HTERT RPE-1 (cell line): ENCODE results near the gene AKAP12.

Source experiments
- in situ Hi-C: fragments of 300-500 bp; cut with MboI; formaldehyde crosslinking; loops from 4 replicates; pipeline ENCODE4 v1.14.3; 2020; ENCODE audit warnings: low sequenced_read_pairs

The AKAP12 gene, protein sequence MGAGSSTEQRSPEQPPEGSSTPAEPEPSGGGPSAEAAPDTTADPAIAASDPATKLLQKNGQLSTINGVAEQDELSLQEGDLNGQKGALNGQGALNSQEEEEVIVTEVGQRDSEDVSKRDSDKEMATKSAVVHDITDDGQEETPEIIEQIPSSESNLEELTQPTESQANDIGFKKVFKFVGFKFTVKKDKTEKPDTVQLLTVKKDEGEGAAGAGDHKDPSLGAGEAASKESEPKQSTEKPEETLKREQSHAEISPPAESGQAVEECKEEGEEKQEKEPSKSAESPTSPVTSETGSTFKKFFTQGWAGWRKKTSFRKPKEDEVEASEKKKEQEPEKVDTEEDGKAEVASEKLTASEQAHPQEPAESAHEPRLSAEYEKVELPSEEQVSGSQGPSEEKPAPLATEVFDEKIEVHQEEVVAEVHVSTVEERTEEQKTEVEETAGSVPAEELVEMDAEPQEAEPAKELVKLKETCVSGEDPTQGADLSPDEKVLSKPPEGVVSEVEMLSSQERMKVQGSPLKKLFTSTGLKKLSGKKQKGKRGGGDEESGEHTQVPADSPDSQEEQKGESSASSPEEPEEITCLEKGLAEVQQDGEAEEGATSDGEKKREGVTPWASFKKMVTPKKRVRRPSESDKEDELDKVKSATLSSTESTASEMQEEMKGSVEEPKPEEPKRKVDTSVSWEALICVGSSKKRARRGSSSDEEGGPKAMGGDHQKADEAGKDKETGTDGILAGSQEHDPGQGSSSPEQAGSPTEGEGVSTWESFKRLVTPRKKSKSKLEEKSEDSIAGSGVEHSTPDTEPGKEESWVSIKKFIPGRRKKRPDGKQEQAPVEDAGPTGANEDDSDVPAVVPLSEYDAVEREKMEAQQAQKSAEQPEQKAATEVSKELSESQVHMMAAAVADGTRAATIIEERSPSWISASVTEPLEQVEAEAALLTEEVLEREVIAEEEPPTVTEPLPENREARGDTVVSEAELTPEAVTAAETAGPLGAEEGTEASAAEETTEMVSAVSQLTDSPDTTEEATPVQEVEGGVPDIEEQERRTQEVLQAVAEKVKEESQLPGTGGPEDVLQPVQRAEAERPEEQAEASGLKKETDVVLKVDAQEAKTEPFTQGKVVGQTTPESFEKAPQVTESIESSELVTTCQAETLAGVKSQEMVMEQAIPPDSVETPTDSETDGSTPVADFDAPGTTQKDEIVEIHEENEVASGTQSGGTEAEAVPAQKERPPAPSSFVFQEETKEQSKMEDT (N-terminal part only)

DNA sequence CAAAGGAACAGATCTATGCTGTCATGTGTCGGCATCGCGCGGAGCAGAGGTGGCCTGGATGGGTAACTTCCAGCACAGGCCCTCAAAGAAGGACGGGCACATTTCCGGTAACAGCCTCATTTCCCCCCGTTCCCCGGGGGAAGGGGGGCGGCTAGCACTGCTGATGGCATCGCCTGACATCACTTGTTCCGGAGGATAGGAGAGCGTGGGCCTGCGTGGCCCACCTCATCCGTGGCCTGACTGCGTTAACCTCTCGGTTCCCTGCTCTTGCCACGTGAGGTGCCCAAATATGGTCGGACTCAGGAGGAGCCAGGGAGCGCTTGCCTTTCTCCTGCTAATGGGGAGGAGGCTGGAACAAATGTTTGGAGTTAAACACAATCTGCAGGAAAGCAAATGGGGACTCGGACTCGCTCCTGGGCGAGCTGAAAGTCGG is at the start of gene AKAP12:
TSS of gene AKAP12 (plus strand) at position 365 of the 433 bp plus-strand sequence. CDS start 596 bp downstream, outside the sequence.
- in situ Hi-C loops = no loop called here

DNA sequence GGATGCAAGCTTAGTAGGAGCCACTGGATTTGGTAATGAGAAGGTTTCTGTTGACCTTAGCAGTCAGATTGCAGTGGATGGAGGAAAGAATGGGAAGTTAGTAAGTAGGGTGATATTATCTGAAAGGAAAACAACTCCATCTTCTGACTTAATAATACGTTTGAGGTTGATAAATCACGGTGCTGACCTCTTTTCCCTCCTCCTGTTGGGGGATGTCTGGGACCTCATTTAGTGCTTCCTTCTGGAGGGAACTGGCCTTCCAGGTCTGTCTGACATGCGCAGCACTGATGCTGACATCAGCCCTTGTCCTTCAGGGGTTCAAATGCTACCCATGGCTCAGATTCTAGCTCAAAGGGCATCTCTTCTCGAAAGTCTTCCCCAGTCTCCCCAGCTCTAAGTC is 48.2 kb upstream of the AKAP12 start:
- in situ Hi-C loops = no loop called here

DNA sequence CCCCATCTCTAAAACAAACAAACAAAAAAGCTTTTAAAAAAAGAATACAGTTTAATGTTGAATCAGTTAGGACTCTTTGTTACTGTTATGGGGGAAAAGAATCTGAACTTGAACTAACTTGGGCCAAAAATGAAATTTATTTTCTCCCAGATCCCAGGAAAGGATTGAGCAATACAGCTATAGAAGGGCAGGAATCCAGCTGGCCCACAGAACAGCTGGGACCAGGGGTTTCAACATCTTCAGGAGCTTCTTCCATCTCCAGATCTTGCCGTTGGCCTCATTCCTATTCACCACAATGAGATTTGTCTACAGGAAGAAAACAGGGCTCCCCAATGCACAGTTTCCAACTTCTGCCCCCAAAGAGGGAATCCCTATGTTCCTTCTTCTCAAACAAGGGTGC is 43.2 kb upstream of the AKAP12 start:
- in situ Hi-C loops = no loop called here

DNA sequence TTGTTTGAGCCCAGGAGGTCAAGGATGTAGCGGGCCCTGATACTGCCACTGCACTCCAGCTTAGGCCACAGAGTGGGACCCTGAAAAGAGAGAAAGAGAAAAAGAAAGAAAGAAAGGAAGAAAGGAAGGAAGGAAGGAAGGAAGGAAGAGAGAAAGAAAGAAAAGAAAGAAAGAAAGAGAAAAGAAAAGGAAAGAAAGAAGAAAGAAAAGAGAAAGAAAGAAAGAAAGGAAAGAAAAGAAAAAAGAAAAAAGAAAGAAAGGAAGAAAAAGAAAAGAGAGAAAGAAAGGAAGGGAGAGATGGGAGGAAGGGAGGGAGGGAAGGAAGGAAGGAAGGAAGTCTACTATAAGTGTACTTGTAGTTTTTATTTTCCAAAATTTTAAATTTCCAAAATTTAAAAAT is 42.2 kb upstream of the AKAP12 start:
- in situ Hi-C loops = no loop called here

DNA sequence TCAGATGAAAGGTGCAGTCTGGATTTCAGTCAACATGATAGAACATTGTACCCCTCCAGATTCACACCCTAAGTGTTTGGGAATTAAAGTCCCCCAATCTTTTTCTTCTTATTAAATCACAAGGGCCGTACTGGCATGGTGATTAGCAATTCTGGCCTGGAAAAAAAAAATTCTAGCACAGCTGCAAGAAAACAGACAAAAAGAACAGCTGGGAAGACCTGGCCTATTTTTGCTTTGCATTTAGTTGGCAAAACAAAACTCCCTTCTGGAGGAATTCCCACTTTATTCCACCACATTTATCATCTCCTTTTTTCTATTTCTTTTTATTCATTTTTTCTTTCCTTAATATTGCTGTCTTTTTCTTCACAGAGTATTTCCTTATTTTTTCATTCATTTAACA is 39.8 kb upstream of the AKAP12 start:
- in situ Hi-C loops = no loop called here

DNA sequence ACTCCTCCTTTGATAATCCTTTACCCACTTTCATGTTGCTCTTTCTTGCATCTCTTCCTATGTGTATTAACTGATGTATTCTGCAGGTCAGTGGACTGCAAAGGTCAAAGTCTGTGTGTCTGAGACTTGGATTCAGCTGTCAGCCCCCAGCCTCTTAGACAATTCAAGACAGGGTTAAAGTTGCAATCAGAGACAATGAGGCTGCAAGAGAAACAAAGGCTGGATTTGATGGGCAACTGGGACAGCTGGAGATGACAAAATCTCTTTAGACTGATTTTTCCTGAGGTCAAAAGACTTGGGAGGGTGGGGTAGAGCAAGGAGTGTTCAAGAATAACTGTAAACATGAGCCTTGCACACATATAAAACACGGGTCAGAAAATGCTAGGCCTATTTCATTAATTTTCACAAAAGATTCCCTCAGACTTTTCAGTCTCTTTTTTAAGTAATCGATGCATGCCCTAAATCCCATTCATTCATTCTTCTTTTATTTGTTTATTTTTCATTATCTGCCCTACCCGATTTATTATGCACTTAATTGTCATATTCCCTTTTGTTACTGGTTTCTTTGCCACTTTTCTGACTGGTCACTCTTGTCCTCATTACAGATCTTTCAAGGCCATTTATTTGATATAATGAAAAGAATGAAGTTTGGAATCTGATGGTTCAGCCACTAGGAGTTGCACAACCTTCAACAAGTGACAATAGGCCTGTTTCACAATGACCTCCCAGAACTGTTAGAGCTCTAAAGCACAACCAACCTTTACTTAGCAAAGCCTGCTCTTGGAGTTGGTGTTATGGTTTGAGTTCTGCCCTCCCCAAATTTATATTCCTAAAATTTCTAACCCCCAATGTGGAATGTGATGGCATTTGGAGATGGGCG is 33.8 kb upstream of the AKAP12 start:
- in situ Hi-C loops = no loop called here

DNA sequence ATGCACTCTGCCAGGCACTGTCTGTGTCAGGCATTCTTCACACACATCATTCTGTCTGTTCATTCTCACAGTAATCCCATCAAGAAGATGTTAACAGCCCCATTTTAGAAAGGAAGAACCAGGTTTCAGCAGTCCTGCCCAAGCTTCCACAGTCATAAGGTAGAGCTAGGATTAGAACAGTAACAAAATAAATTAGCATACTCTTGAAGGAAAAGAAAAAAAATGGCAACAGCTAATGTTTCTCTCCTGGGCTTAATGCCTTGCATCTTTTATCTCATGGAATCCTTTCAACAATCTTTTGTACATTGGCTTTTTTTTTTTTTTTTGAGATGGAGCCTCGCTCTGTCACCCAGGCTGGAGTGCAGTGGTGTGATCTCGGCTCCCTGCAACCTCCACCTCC is 32.1 kb upstream of the AKAP12 start:
- in situ Hi-C loops = no loop called here

DNA sequence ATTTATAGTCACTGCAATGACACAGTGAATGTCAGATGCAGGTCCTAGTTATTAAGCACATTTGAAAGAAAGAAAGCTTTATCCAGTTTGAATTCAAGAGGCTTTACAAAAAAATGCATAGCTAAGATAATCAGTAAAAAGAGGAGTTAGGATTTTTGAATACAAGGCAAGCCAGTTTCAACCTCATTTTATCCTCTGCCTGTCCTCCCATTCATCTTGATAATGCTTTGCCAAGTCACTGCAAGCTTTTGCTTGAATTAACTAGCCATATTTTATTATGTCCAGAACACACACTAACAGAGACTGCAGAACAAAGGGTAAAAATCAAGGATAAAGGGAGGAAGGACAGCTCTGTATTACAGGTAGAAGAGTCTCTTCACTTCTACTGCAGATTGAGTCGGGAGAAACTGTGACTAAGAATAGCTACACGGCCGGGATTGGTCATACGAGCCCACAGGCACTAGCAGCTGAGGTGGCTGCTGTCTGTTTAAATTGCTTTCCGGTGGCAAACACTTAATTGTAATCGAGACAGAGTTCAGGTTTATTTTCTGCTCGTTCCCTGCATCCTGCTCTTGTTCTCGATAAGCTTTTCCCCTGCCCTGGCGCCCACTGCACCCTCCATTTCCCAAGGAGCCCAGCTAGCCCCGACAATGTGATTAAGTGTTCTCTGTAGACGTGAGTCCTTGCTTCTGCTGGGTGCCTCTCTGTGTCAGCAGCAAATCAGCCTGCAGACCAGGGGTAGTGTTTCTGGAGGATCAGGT is 30.5 kb upstream of the AKAP12 start:
- in situ Hi-C loops = no loop called here

DNA sequence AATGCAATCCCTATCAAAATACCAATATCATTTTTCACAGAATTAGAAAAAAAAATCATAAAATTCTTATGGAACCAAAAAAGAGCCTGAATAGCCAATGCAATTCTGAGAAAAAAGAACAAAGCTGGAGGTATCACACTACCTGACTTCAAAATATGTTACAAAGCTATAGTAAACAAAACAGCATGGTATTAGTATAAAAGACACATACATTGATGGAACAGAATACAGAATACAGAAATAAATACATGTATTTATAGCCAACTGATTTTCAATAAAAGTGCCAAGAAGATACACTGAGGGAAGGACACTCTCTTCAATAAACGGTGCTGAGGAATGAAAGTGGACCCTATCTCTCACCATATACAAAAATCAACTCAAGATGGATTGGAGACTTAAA is 28.7 kb upstream of the AKAP12 start:
- in situ Hi-C loops = no loop called here

DNA sequence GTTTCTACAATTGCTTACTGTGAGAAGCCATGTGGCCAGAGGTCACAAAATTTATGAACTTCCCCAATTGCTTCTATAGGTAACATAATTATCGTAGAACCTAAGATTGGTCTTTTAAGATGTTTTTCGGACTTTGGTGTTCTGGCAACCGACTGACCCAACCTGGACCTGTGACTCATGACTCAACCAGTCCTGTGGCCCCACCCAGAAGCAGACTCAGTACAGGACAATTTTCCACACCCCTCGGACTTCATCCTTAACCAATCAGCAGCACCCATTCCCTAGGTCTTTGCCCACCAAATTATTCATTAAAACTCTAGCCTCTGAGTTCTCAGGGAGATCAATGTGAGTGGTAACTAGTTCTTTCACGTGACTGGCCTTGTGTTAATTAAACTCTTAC is 26.4 kb upstream of the AKAP12 start:
- in situ Hi-C loops = no loop called here

DNA sequence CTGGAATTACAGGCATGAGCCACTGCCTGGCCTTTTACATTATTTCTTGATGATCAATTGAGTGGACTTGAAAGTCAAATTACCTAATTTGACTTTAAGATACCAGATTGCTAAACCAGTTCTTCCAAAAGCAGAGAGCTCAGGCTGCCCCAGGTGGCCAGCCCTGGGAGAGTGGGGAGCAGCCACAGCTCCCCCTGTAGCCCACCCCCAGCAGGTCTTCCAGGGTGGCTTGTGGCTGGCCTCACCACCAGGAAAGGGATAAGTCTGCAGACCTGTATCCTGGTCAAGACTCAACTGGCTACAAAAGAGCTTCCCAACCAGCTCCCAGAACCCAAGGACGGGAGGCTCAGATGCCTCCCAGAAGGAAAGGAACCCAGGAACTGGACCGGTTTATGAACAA is 23.8 kb upstream of the AKAP12 start:
- in situ Hi-C loops = no loop called here

DNA sequence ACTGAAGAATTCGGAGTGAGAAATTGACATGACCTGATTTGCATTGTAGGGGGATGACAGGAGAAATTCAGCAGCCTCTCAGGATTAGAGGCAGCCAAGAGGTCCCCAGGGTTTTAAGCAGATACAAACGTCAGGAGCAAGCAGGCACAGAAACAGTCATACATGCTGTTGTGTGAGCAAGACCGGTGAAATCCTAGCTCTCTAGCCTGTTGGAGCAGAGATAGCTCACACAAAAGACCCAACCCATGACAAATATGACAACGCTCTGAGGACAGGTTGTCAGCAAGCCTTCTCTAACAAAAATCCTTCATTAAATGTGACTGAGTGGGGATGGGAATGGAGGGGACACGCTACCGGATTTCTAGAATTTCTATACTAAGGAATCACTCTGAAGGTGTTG is 23.0 kb upstream of the AKAP12 start:
- in situ Hi-C loops = no loop called here

DNA sequence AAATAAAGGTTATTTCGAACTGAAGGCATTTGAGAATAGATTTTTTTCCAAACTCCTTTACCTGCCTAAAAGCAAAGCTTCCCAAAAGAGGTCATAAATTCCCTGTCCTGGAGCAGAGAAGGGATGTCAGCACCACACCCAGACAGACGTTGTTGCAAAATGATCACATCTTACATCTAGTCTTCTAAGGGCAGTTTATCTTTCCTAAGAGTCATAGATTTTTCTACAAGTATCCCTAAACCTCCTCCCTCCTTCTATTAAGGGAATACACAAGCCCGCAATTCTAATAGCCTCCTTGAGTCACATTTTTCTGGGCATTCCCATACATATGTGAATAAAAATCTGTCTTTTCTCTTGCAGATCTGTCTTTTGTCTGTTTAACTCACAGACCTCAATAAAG is 20.6 kb upstream of the AKAP12 start:
- in situ Hi-C loops = no loop called here

DNA sequence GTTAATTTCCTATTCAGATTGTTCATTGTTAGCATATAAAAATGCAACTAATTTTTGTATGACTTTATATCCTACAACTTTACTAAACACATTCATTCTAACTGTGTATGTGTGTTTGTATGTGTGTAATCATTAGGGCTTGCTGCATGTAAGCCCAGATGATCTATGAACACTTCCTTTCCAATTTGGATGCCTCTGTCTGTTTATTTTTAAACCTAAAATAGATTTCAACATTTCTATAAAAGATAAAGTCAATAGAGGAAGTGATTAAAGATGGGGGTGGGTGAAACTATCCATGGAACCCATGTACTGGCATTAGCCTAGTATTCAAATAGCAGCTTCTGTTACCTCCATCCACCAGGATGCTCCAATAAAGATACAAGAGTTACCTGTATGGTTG is 15.7 kb upstream of the AKAP12 start:
- in situ Hi-C loops = no loop called here

DNA sequence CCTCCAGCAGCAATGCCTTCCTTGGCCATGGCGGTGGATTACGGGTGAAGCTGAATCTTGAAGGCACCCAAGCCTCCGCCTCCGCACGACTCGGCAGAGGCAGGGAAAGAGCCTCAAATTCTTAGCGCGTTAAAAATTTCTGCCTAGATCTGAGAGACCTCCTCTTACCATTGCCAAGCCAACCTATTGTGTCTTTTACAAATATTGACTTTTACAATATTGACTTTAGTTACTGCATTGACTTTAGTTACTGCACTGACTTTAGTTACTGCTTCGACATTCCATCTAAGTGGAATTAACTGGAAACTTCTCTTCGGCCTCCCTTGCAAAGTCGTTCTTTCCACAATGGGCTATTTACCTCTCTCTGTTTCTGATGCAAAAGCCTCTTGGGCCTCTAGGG is 13.8 kb upstream of the AKAP12 start:
- in situ Hi-C loops = no loop called here

DNA sequence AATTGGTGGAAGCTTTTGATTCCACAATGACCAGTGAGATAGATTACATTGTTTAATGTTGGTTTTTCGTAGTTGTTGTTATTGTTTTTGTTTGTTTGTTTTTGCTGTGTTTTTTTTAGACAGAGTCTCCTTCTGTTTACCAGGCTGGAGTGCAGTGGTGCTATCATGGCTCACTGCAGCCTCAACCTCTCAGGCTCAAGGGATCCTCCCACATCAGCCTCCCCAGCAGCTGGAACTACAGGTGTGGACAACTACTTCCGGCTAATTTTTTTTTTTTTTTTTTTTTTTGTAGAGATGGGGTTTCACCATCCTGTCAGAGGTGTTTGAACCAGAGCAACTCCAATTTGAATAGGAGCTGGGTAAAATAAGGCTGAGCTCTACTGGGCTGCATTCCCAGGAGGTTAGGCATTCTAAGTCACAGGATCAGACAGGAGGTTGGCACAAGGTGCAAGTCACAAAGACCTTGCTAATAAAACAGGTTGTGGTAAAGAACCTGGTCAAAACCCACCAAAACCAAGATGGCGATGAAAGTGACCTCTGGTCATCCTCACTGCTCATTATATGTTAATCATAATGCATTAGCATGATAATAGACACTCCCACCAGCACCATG is 10.9 kb upstream of the AKAP12 start:
- in situ Hi-C loops = no loop called here

DNA sequence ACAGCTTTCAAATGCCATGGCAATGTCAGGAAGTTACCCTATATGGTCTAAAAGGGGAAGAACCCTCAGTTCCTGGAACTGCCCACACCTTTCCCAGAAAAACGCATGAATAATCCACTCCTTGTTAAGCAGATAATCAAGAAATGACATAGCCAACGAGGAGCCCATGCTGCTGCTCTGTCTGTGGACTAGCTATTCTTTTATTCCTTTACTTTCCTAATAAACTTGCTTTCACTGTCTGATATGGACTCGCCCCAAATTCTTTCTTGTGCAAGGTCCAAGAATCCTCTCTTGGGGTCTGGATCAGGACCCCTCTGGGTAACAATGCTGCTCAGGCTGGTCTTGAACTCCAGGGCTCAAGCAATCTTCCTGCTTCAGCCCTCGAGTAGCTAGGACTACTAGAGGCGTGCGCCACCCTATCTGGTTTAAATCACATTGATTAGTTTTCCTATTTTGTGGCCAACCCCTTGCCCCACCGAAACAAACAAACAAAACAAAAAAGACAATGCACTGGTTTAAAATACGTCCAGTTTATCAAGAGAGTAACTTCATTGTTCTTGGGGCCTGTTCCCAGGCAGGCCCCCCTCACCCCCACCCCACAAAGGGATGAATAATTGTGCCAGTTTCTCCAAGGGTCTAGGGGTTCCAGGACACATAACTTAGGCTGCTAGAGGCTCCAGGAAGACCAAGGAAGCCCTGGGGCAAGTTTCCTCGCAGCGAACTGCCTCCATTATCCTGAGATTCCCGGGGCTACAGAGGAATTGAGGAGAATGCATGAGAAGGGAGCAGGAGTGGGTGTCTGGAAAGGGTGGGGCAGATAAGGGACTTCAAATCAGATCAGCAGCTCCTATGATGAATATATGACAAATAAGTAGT is 10.1 kb upstream of the AKAP12 start:
- in situ Hi-C loops = no loop called here

DNA sequence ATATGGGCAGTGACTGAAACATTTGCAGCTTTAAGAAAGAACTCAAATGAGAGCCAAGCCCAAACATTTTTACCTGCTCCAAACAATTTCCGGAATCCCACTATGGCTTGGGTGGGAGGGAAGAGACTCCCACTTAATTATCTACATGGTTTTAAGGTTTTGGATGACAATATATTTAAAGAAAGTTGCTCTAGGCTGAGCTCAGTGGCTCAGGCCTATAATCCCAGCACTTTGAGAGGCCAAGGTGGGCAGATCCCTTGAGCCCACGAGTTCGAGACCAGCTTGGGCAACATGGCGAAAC is 9.5 kb upstream of the AKAP12 start:
- in situ Hi-C loops = no loop called here
